GM18520 (cell line): ENCODE data around the gene KPNB1.

ENCODE experiments used
- ATAC-seq: cut with Tn5 transposase; IDR thresholded peaks from one replicate; pipeline ENCODE4 v1.9.1; 2021; ENCODE audit not compliant: unreplicated experiment

The KPNB1 gene

GRCh38 chr17:47711366-47712099 is 61.8 kb downstream of the KPNB1 start:
- no peak for ATAC-seq

GRCh38 chr17:47712330-47713023 is 62.8 kb downstream of the KPNB1 start:
- ATAC-seq, result no peak

- ATAC-seq, result no peak
Observed at GRCh38 chr17:47713980-47714700, 64.4 kb downstream of the KPNB1 start.

GRCh38 chr17:47714773-47715396 is 65.2 kb downstream of the KPNB1 start:
- ATAC-seq, result no peak

- ATAC-seq, result no peak
Observed at GRCh38 chr17:47715669-47716325, 66.1 kb downstream of the KPNB1 start.

GRCh38 chr17:47716375-47716774 is 66.7 kb downstream of the KPNB1 start:
- no peak for ATAC-seq

- no peak for ATAC-seq
Observed at GRCh38 chr17:47717261-47717697, 67.6 kb downstream of the KPNB1 start.

GRCh38 chr17:47717979-47718621 is 68.4 kb downstream of the KPNB1 start:
- ATAC-seq, result no peak

GRCh38 chr17:47718634-47719405 is 69.1 kb downstream of the KPNB1 start:
- ATAC-seq, result no peak

GRCh38 chr17:47719411-47720152 is 69.9 kb downstream of the KPNB1 start:
- ATAC-seq, result no peak

GRCh38 chr17:47720196-47720595 is 70.5 kb downstream of the KPNB1 start:
- ATAC-seq, result no peak

- no peak for ATAC-seq
Observed at GRCh38 chr17:47720754-47721533, 71.2 kb downstream of the KPNB1 start.

GRCh38 chr17:47721725-47722124 is 72.0 kb downstream of the KPNB1 start:
- ATAC-seq, result no peak

- ATAC-seq, result no peak
Observed at GRCh38 chr17:47724705-47725104, 75.0 kb downstream of the KPNB1 start.

GRCh38 chr17:47725446-47726111 is 75.9 kb downstream of the KPNB1 start:
- ATAC-seq, result no peak

GRCh38 chr17:47726796-47727703 is 77.3 kb downstream of the KPNB1 start:
- no peak for ATAC-seq

- no peak for ATAC-seq
Observed at GRCh38 chr17:47727704-47728036, 78.0 kb downstream of the KPNB1 start.
